Measurements from ENCODE around the gene KDF1. TPM values are rescaled to one million over a fixed set of nuclear protein-coding genes. Genes with fewer than 3 reads are reported as not detected.

Gene KDF1
- total and polyA plus RNA-seq, 2 of the 13 experiments (the other 11 are each of a cell fraction or from before 2014, with no cell fraction given): 1.9 to 4.9 TPM

- TF ChIP-seq GMEB1 (CRISPR knock-in tag; IDR thresholded peaks at IDR 0.05; ENCODE audit: borderline replicate concordance) (peak; percentile 70; the same call in 1 of the 2 replicates), ZNF18 (CRISPR knock-in tag; IDR thresholded peaks at IDR 0.05; ENCODE audit: insufficient replicate concordance) (peak; percentile 71), BRD4 (CRISPR knock-in tag; IDR thresholded peaks at IDR 0.05) (no peak), ZNF414 (CRISPR knock-in tag; IDR thresholded peaks at IDR 0.05) (no peak), ZNF7 (CRISPR knock-in tag; IDR thresholded peaks at IDR 0.05) (no peak), ZNF839 (CRISPR knock-in tag; IDR thresholded peaks at IDR 0.05; ENCODE audit: borderline replicate concordance) (no peak; the same call in 1 of the 2 replicates), MYPOP (CRISPR knock-in tag; IDR thresholded peaks at IDR 0.05) (peak; percentile 47; the same call in 1 of the 2 replicates), ZNF747 (CRISPR knock-in tag; IDR thresholded peaks at IDR 0.05; ENCODE audit: borderline replicate concordance) (peak; percentile 75; the same call in 1 of the 2 replicates), ZNF383 (CRISPR knock-in tag; IDR thresholded peaks at IDR 0.05; ENCODE audit: borderline replicate concordance) (no peak), ZGPAT (CRISPR knock-in tag; IDR thresholded peaks at IDR 0.05) (peak; percentile 52; the same call in 1 of the 2 replicates), ZEB1 (IDR thresholded peaks at IDR 0.05; ENCODE audit: insufficient replicate concordance, low read depth) (peak; percentile 100), HDAC1 (CRISPR knock-in tag; IDR thresholded peaks at IDR 0.05) (peak; percentile 74), DPF2 (CRISPR knock-in tag; IDR thresholded peaks at IDR 0.05; ENCODE audit: borderline replicate concordance, low read depth) (no peak), PBX3 (CRISPR knock-in tag; IDR thresholded peaks at IDR 0.05; ENCODE audit: borderline replicate concordance) (no peak), ZNF788 (CRISPR knock-in tag; IDR thresholded peaks at IDR 0.05; ENCODE audit: borderline replicate concordance) (peak; percentile 45; the same call in 1 of the 2 replicates), ZNF597 (CRISPR knock-in tag; IDR thresholded peaks at IDR 0.05) (no peak), MLX (CRISPR knock-in tag; IDR thresholded peaks at IDR 0.05) (no peak)
Measured at GRCh38 chr1:26959722-26960624, at the start of gene KDF1 (continued).
